Mammary epithelial cell (primary cell): ENCODE measurements around the gene ACSBG1.

Source experiments
- CTCF ChIP-seq, 2 donors: IDR thresholded peaks in 1 of 2; conservative IDR thresholded peaks in 1 of 2; 2 replicates each; pipeline ENCODE4 v1.5.1; 2011 to 2012; ENCODE audit warnings: inconsistent platforms in 2 of 2, low read length in 2 of 2, mild to moderate bottlenecking in 2 of 2, control low read depth in 1 of 2, low read depth in 1 of 2; ENCODE audit not compliant: insufficient read depth in 1 of 2; ENCODE audit errors: extremely low read depth in 1 of 2
- EZH2 ChIP-seq: IDR thresholded peaks from 2 replicates; pipeline ENCODE4 v1.6.1; 2012; ENCODE audit warnings: low read length, inconsistent platforms, borderline replicate concordance

GRCh38 chr15:78276064-78276943, 41.9 kb upstream of the ACSBG1 start:
- no peak for TF ChIP-seq CTCF (conservative IDR thresholded peaks at IDR 0.05 in 1 of 2, IDR thresholded peaks at IDR 0.05 in 1 of 2; ENCODE audit: extremely low read depth in 1 of 2, insufficient read depth in 1 of 2, low read depth in 1 of 2, low read length in 2 of 2)
- TF ChIP-seq EZH2 = no peak
